Measurements from ENCODE around the gene CASP9.
"Not testable (repeated sequence)": the region's sequence is repeated elsewhere in the genome, so short reads cannot be mapped to it uniquely, and the experiment has no call there.

The CASP9 gene

GRCh38 chr1:15469821-15470448 lies 54.1 kb downstream of the CASP9 start:
- not testable (repeated sequence) for DNase-seq (ENCODE audit: low read depth, low spot score)

- no peak for DNase-seq (ENCODE audit: low read depth, low spot score)
Measured at GRCh38 chr1:15469361-15469760, 54.7 kb downstream of the CASP9 start.

- DNase-seq (ENCODE audit: low read depth, low spot score), result no peak
Measured at GRCh38 chr1:15468145-15468544, 55.9 kb downstream of the CASP9 start.

GRCh38 chr1:15466955-15467625 lies 56.9 kb downstream of the CASP9 start:
- not testable (repeated sequence) for DNase-seq (ENCODE audit: low read depth, low spot score)

- DNase-seq (ENCODE audit: low read depth, low spot score), result no peak
Measured at GRCh38 chr1:15465674-15466073, 58.3 kb downstream of the CASP9 start.

- DNase-seq (ENCODE audit: low read depth, low spot score), result not testable (repeated sequence)
Measured at GRCh38 chr1:15463926-15464322, 60.1 kb downstream of the CASP9 start.

- not testable (repeated sequence) for DNase-seq (ENCODE audit: low read depth, low spot score)
Measured at GRCh38 chr1:15463064-15463800, 60.8 kb downstream of the CASP9 start.

GRCh38 chr1:15460708-15461095 lies 63.3 kb downstream of the CASP9 start:
- DNase-seq (ENCODE audit: low read depth, low spot score), result no peak

GRCh38 chr1:15459771-15460707 lies 64.0 kb downstream of the CASP9 start:
- no peak for DNase-seq (ENCODE audit: low read depth, low spot score)

GRCh38 chr1:15458388-15458787 lies 65.6 kb downstream of the CASP9 start:
- DNase-seq (ENCODE audit: low read depth, low spot score), result not testable (repeated sequence)

GRCh38 chr1:15457585-15457984 lies 66.4 kb downstream of the CASP9 start:
- no peak for DNase-seq (ENCODE audit: low read depth, low spot score)

GRCh38 chr1:15456313-15456954 lies 67.6 kb downstream of the CASP9 start, which contains the start of gene CELA2A:
Gene CELA2A (plus strand): TSS chr1:15456732. CDS start chr1:15456754, 22 bp downstream.
- DNase-seq (ENCODE audit: low read depth, low spot score), result no peak

GRCh38 chr1:15455522-15455921 lies 68.5 kb downstream of the CASP9 start:
- DNase-seq (ENCODE audit: low read depth, low spot score), result no peak

- peak; percentile 44 for DNase-seq (ENCODE audit: low read depth, low spot score)
Measured at GRCh38 chr1:15454256-15454655, 69.8 kb downstream of the CASP9 start.

GRCh38 chr1:15453734-15454133 lies 70.3 kb downstream of the CASP9 start:
- DNase-seq (ENCODE audit: low read depth, low spot score), result no peak

GRCh38 chr1:15452866-15453571 lies 71.0 kb downstream of the CASP9 start:
- no peak for DNase-seq (ENCODE audit: low read depth, low spot score)

GRCh38 chr1:15452216-15452615 lies 71.8 kb downstream of the CASP9 start:
- no peak for DNase-seq (ENCODE audit: low read depth, low spot score)

- no peak for DNase-seq (ENCODE audit: low read depth, low spot score)
Measured at GRCh38 chr1:15451014-15451722, 72.8 kb downstream of the CASP9 start.

GRCh38 chr1:15449567-15449966 lies 74.4 kb downstream of the CASP9 start:
- no peak for DNase-seq (ENCODE audit: low read depth, low spot score)

All from smooth muscle cell of the brain vasculature (primary cell).